ENCODE measurements around the gene NIFK.
A peak's percentile ranks its signal among the peaks of the same experiment; 100 is the strongest.
"Not testable (repeated sequence)": the region's sequence is repeated elsewhere in the genome, so short reads cannot be mapped to it uniquely, and the experiment has no call there.

Gene NIFK

DNA sequence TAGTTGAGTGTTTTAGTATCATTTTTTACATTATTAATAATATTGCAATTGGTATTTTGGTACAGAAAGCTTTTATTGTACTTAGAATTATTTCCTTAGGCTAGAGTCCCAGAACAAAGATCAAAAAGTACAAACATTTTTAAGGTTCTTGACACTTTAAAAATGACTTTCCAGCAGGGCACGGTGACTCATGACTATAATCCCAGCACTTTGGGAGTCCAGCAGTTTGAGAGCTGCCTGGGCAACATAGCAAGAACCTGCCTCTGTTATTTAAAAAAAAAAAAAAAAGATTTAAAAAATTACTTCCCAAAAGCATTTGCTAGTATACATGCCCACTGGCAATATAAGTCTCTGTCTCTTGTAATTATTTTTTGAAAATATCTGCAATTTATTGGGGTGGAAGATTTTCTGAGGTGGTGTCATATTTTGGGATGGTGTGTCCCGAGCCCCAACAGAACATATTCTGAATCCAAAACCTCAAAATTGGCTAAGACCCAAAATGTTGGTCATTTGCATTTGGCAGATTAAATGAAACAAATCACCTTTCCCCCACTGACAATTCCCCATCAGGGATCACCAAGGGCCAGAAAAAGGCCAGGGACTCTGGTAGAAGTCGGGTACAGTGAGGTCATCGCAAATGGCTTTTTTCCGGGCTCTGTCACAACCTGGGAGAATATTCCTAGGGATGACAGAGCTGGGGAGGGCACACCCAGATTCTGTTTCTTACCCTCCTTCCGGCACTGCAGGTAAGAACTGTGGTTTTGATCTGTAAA lies 42.1 kb downstream of the NIFK start:
- peak; percentile 50 for DNase-seq (ENCODE audit: low read depth)

DNA sequence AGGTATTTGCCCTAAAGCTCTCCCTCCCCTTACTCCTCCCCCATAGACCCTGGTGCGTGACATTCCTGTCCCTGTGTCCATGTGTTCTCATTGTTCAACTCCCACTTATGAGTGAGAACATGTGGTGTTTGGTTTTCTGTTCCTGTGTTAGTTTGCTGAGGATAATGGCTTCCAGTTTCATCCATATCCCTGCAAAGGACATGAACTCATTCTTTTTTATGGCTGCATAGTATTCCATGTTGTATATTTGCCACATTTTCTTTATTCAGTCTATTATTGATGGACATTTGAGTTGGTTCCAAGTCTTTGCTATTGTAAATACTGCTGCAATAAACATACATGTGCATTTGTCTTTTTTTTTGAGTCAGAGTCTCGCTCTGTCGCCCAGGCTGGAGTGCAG lies 46.1 kb downstream of the NIFK start:
- not testable (repeated sequence) for DNase-seq (ENCODE audit: low read depth)

DNA sequence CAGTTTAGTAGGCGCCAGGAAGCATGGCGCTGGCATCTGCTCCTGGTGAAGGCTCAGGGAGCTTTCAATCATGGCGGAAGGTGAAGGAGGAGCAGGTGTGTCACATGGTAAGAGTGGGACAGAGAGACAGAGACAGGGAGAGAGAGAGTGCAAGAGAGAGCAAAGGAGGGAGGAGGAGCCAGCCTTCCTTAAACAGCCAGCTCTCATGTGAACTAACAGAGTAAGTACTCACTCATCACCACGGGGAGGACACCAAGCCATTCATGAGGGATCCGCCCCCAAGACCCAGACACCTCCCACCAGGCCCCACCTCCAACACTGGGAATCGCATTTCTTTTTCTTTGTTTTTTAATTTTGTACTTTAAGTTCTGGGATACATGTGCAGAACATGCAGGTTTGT lies 46.6 kb downstream of the NIFK start:
- no peak for DNase-seq (ENCODE audit: low read depth)

DNA sequence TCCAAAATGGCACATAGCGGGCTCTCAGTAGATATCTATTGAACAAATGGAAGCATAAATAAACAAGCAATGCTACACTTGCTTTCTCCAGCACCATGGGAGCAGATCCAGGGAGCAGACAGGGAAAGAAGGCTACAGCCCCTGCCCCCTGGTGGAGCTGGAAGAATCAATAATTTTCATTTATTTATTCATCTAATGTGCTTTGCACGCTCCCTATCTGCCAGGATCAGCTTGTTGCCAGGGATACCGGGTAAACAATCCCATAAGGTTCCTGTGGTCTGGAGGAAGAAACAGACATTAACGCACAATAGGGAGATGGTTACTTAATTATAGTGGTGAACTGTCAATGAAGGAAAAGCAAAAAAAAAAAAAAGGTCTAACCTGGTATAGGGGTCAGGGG lies 47.3 kb downstream of the NIFK start:
- DNase-seq (ENCODE audit: low read depth), result no peak

DNA sequence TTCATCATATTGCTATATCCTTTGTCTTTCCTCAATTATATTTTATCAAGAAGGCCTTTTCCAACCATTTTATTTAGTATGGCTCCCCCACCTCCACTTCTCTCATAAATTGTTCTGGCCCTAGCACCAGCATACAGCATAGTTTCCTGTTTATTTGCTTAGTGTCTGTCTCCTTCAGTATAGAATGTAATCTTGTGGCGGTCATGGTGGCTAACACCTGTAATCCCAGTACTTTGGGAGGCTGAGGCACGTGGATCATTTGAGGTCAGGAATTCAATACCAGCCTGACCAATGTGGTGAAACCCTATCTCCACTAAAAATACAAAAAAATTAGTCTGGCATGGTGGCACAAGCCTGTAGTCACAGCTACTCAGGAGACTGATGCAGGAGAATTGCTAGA lies 47.9 kb downstream of the NIFK start:
- no peak for DNase-seq (ENCODE audit: low read depth)

DNA sequence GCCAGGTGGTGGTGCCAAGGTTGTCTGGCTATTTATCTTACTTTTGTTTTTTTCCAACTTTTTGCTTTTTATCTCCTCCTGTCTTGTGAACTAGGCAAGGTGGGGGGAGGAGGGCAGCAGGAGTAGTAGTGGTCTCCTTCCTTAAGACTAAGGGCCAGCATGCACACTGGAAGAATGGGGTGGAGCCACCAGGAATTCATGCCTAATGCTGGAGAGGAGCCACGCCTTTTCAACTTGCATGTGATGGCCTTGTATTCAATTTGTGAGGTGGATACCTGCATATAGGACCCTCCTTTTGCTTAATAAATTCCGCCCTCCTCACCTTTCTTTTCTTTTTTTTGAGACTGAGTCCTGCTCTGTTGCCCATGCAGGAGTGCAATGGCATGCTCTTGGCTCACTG lies 49.8 kb downstream of the NIFK start:
- no peak for DNase-seq (ENCODE audit: low read depth)

DNA sequence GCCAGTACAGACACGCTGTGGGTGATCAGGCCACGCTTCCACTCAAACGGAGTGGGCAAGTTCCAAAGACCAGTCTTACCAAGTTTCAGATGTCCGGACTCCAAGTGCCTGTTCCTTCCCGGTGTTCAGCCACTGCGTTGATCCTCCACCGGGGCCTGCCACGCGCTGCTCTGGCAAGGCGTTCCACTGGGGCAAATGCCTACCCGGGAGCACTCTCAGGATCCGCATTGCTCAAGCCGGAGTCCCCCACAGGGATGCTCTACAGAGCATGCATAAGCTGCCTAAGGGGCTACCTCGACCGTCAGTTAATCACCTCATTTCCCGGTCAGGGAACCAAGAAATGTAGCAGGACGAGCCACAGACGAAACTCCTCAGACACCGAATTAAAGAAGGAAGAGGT lies 50.5 kb downstream of the NIFK start:
- no peak for DNase-seq (ENCODE audit: low read depth)

DNA sequence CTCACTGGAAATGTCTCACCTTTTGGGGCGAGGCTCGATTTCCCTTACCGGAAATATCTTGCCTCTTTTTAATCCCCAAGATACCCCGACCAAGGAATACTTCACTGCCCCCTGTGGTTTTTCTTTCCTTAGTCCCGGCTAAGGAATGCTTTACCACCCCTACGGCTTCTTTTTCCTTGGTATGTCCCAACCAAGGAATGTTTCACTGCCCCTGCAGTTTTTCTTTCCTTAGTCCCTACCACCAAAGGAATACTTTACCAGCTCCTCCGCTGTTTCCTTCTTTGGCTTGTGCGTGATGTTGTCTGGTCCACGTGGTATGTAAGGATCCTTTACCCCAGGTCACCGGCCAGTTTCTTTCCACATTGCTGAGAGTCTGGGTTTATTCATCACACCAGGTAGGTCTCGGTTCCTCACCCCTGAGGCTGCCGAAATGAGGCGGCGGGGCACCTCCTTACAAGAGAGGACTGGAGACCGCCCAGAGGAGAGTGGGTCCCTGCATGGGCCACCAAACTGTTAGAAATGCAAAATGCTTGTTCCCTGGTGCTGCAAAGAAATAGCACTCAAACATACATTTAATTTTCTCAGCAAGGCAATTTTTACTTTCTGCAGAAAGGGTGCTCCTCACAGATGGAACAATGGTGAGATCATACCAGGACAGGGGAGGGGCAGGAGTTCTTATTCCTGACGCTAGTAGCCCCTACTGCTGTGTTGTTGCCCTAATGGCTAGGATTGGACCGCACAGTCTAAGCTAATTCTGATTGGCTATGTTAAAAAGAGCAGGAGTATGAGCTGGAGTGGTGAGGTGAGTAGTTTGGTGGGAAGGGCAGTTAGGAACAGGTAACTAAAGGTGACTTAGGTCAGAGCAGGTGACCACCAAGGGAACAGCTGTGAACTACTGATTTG lies 54.0 kb downstream of the NIFK start:
- DNase-seq (ENCODE audit: low read depth), result no peak

DNA sequence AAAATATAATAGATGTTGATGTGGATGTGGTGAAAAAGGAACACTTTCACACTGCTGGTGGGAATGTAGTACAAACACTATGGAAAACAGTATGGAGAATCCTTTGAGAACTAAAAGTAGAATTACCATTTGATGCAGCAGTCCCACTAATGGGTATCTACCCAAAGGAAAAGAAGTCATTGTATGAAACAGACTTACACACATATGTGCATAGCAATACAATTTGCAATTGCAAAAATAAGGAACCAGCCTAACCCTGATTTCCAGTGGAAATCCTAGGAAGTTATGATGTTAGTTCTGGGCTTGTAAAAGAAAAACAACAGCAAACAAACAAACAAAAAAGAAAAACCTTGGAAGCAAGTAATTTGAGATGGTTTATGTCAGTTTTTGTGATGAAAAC lies 58.8 kb downstream of the NIFK start:
- DNase-seq (ENCODE audit: low read depth), result no peak
